Astrocyte (in vitro differentiated cells and primary cell): ENCODE measurements around the gene CHRNA3.

ENCODE experiments used
- CTCF ChIP-seq: IDR thresholded peaks from 2 replicates; pipeline ENCODE4 v1.5.1; 2011; ENCODE audit warnings: low read depth, mild to moderate bottlenecking, inconsistent platforms, low read length, moderate library complexity; ENCODE audit not compliant: insufficient read depth
- EZH2 ChIP-seq: IDR thresholded peaks from 2 replicates; pipeline ENCODE4 v1.6.1; 2012; ENCODE audit warnings: mild to moderate bottlenecking, low read length, inconsistent platforms; ENCODE audit not compliant: insufficient read depth

GRCh38 chr15:78618490-78618934 lies 2.3 kb downstream of the CHRNA3 start:
- TF ChIP-seq CTCF (peak; percentile 80), EZH2 (no peak)
